LNCAP (cell line): Measurements from ENCODE around the gene HGF.

Experiments used
- TF ChIP-seq, protein P1 (sequence below): fragments of 450-650 bp; IDR thresholded peaks from 2 replicates; pipeline ENCODE4 v1.5.1; 2017; ENCODE audit warnings: mild to moderate bottlenecking

The HGF gene

DNA sequence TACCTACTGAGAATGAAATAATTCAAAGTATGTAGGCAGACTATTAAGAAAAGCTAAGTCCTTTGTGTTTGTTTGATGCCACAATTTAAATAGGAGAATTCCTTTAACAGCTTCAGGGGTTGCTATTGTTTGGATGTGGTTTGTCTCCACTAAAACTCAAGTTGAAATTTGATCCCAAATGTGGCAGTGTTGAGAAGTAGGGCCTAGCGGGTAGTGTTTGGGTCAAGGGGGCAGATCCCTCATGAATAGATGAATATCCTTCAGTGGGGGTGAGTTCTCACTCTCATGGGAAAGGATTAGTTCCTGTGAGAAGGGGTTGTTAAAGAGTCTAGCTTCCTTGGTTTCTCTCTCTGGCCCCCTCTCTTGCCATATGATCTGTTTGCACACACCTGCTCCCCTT, 97.0 kb downstream of the HGF start:
- TF ChIP-seq, protein P1, sequence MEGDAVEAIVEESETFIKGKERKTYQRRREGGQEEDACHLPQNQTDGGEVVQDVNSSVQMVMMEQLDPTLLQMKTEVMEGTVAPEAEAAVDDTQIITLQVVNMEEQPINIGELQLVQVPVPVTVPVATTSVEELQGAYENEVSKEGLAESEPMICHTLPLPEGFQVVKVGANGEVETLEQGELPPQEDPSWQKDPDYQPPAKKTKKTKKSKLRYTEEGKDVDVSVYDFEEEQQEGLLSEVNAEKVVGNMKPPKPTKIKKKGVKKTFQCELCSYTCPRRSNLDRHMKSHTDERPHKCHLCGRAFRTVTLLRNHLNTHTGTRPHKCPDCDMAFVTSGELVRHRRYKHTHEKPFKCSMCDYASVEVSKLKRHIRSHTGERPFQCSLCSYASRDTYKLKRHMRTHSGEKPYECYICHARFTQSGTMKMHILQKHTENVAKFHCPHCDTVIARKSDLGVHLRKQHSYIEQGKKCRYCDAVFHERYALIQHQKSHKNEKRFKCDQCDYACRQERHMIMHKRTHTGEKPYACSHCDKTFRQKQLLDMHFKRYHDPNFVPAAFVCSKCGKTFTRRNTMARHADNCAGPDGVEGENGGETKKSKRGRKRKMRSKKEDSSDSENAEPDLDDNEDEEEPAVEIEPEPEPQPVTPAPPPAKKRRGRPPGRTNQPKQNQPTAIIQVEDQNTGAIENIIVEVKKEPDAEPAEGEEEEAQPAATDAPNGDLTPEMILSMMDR, result no peak

GRCh38 chr7:81669476-81670105, 100.3 kb downstream of the HGF start:
- TF ChIP-seq, protein P1, result no peak

DNA sequence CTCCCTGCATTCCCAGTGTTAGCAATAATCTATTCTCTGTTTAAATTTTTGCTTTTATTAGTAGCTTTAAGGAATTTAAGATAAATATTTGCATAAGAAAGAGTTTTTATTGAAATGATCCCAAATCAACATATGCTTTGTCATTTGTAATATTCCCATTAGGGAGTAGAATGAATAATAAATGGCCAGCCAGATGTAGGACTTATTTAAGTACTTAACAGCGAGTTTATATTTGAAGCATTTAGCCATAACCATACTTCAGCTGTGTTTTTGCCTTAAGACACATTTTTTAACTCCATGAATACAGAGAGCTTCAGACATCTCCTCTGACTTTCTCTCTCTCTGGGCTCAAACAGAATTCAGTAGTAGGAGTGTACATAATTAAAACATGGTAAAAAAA, 103.6 kb downstream of the HGF start:
- TF ChIP-seq, protein P1, result no peak

DNA sequence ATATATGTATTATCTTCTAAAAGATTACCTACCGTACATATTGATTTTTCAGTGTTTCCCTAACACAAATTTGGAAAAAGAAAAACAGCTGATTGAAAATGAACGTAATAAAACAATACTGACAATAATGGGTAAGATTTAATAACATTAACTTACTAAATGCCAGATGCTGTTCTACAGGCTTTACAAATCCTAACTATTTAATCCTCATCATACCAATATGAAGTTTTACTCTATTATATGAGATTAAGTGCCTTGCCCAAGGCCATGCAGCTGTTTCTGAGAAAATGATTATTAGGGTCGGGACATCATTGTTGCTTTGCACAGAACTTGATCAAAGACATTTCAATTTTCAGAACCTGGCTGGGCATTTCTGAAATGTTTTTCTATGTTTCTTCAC, 104.6 kb downstream of the HGF start:
- TF ChIP-seq, protein P1, result no peak

GRCh38 chr7:81664304-81664703, 105.5 kb downstream of the HGF start:
- TF ChIP-seq, protein P1, result no peak

- TF ChIP-seq, protein P1, result no peak
These were observed 107.3 kb downstream of the HGF start for GRCh38 chr7:81662531-81662930.

GRCh38 chr7:81659697-81660395, 110.0 kb downstream of the HGF start:
- TF ChIP-seq, protein P1, result no peak
